CD1c-positive myeloid dendritic cell (primary cell): ENCODE measurements around the gene GANC.

Experiments
- DNase-seq: peaks from one replicate; pipeline ENCODE4 v3.0.0-alpha.2; 2016; ENCODE audit errors: extremely low spot score

The GANC gene

DNA sequence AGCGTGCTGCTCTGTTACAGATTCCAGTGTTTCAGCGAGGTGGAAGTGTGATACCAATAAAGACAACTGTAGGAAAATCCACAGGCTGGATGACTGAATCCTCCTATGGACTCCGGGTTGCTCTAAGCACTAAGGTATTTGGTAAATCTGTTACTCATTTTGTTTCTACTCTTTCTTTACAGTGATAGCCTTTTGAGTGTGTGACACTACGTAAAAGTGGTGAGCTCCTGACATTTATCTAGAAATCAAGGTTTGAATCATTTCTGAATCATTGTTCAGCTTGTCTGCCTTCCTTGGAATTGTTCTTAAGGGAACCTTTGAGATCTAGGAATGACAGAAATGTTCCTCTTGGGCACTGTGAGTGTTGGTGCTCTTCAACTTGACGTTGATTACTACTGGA lies 75.1 kb downstream of the GANC start:
- no peak for DNase-seq

GRCh38 chr15:42349186-42349585 lies 76.2 kb downstream of the GANC start:
- DNase-seq = no peak

- DNase-seq = no peak
Observed at GRCh38 chr15:42352401-42352800, 79.4 kb downstream of the GANC start.

- DNase-seq = no peak
Observed at GRCh38 chr15:42353061-42353460, 80.1 kb downstream of the GANC start.

- no peak for DNase-seq
Observed at GRCh38 chr15:42354824-42355223, 81.8 kb downstream of the GANC start.

- no peak for DNase-seq
Observed at GRCh38 chr15:42355291-42355690, 82.3 kb downstream of the GANC start.

- DNase-seq = no peak
Observed at GRCh38 chr15:42356851-42357250, 83.8 kb downstream of the GANC start.

- DNase-seq = no peak
Observed at GRCh38 chr15:42358141-42358540, 85.1 kb downstream of the GANC start.

DNA sequence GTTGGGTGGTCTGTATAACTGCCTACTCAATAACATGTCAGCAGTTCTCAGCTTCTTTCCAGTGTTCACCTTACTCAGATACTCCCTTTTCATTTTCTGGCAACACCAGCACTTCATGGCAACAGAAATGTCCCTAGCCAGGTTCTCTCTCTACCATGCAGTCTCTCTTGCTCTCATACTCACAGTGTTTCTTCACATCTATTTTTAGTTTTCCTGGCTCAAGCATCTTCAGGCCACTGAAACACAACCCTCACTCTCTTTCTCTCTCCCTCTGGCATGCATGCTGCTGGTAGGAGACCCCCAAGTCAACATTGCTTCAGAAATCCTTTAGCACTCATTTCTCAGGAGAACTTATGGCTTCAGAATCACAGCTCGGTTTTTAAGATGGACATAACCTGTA lies 86.2 kb downstream of the GANC start, which contains the start of gene CAPN3:
CAPN3 (plus strand) TSS at position 253 of the 400 bp plus-strand sequence. CDS start 305 bp downstream, outside the sequence.
- no peak for DNase-seq

DNA sequence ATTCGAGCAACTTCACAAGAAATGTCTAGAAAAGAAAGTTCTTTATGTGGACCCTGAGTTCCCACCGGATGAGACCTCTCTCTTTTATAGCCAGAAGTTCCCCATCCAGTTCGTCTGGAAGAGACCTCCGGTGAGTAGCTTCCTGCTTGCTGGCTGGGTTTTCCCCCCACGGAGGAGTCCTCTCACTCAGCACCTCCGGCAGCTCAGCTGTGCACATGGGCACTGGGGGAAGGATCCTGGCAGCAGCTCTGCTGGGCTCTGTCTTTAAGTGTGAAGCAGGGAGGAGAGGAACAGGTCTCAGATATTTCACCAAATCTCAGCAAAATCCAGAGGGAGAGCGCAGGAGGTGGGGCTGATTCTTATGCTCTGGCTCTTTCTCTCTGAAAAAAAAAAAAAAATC lies 87.0 kb downstream of the GANC start:
- DNase-seq = no peak

DNA sequence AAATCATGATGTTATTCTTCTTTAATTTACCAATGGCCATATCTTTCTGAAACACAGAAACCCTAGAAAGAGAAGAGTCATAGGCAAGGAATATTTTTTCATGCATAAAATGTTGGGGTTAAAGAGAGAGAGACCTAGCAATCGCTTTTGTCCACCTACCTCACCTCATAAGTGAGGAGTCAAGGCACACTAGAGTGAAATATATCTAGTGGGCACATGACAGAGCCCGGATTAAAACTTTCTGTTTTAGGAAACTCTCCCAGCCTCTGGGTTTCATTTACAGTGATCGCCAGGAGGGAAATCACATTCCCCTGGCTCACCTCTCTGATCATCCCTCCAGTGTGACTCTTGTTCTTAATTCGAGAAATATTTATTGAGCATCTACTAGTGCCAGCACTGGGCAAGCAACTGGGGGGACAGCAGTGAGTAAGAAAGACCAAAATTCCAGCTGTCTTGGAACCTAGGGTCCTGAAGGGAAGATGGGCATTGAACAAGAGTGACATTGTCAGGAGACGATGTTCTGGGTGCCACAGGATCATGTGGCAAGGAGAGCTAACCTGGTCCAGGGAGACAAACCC lies 87.6 kb downstream of the GANC start:
- no peak for DNase-seq

DNA sequence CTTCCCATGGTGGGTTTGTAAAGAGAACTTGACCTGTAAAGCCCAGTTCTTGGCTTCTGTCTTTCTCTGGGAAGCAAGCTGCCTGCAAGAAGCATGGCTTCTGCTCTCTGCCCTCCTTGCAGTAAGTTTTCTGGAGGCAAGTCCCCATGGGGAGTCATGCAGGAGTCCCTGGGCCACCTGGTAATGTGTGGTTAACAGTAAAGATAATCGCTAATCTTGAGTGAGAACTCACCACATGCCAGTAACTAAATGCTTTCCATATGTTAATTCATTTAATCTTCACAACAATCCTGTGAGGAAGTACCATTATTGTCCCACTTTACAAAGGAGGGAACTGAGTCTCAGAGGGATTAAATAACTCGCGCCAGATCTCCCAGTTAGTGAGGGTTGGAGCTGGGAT lies 90.5 kb downstream of the GANC start:
- no peak for DNase-seq

DNA sequence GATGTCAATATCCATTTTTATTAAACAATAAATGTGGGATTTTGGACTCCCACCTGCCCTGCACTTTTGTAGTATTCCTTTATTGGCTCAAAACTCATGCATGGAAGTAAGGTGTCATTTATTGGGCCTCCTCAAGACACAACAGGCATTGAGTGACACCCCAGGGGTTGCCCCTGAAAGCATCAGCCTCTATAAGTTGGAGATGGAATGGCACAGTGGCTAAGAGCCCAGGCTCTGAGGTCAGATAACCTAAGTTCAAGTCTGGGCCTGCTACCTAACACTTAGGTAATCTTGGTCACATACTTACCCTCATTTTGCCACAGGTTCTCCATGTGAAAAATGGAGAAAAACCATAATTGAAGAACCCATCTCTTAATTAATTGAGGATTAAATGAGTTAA lies 90.9 kb downstream of the GANC start:
- no peak for DNase-seq

DNA sequence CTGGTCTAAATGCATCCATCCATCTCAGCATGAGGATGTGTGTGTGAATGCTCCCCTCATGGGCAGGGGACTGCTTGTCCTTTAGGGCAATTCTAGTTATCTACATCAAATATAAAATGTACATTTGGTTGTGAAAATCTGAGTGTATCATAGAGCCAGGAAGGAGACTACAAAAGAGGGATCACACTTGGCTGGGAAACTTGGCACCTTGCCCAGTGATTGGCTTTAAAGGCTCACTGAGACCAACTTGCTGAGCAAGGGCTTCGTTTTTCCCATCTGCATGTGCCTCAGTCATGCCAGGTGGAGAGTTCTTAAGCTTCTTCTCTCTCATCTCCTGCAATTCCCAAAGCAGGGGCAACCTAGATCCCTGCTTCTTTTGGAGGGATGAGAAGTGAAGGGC lies 91.5 kb downstream of the GANC start:
- no peak for DNase-seq

GRCh38 chr15:42365921-42366550 lies 93.0 kb downstream of the GANC start:
- peak; percentile 17 for DNase-seq

- DNase-seq = peak; percentile 78
Observed at GRCh38 chr15:42367041-42367440, 94.0 kb downstream of the GANC start.

- no peak for DNase-seq
Observed at GRCh38 chr15:42368096-42368495, 95.1 kb downstream of the GANC start.

GRCh38 chr15:42371096-42371495 lies 98.1 kb downstream of the GANC start:
- no peak for DNase-seq

GRCh38 chr15:42373274-42373673 lies 100.3 kb downstream of the GANC start:
- DNase-seq = no peak

DNA sequence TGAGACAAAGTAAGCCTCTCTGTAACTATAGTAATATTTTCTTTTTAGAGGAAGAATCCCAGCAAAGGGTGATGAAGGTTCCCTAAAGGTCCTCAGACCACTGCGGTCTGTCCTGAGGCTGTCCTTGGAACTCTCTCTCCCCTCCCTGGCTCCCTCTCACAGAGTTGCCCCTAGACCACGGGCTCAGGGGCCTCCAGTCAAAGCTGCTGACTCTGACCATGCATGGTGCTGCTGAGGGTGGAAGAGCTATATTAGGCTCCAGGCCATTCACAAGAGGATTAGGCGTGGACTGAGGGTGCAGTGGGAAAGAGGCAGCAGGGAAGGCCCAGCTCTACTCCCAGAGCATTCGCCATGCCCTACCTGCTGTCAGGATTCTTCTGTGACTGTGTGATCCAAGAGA lies 100.9 kb downstream of the GANC start:
- no peak for DNase-seq

GRCh38 chr15:42374810-42375209 lies 101.8 kb downstream of the GANC start:
- DNase-seq = no peak

GRCh38 chr15:42375252-42375651 lies 102.3 kb downstream of the GANC start:
- DNase-seq = no peak

GRCh38 chr15:42375941-42376340 lies 102.9 kb downstream of the GANC start:
- DNase-seq = no peak

DNA sequence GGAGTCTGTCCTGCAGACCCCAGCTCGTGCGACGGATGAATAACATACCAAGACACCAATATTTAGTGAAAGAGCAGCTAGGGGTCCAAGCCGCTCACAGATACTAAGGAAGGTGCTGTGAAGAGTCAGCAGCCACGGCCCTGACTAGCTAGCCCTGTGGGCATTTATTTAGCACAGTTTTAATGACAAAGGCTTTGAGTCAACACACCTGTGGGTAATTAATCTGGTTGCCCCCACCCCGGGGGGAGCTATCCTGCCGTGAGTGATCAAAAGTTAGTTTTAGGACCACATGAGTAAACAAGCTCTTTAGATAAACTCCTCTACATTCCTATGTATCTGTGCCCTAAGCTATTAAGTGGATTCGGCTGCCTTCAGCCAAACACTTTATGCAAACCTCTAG lies 105.0 kb downstream of the GANC start:
- no peak for DNase-seq
